Activated T-helper 1 cell treated with anti-CD3 and anti-CD28 coated beads, Interleukin-2, amount 50 U/mL, for 16 hours (primary cell): ENCODE data around the gene TRMT44.
"Not testable (repeated sequence)": the region's sequence is repeated elsewhere in the genome, so short reads cannot be mapped to it uniquely, and the experiment has no call there.

ENCODE experiments used
- DNase-seq, 2 donors: peaks; one replicate each; pipeline ENCODE4 v3.0.0-alpha.2; 2020; ENCODE audit warnings: low read depth in 1 of 2, low spot score in 1 of 2

The TRMT44 gene

DNA sequence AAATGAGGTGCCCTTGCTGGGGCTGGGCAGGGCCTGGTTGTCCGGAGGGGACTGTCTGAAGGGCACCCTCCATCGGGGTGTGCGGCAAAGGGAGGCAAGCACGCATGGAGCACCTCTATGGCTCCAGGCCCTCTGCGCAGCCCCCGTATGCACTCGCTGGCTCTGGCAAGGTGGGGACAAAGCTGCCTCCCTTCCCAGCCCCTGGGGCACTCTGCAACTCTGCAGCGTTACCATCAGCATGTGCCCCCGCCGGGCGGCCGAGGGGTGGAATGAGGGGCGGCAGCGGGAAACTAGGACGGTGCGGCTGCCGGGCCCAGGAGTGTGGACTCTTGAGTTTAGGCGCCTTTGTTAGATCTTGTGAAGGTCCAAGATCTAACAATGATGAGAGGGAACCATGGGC, 26.4 kb downstream of the TRMT44 start:
- no peak for DNase-seq

GRCh38 chr4:8468746-8469535, 28.4 kb downstream of the TRMT44 start:
- DNase-seq = peak; percentile 20 to 21

DNA sequence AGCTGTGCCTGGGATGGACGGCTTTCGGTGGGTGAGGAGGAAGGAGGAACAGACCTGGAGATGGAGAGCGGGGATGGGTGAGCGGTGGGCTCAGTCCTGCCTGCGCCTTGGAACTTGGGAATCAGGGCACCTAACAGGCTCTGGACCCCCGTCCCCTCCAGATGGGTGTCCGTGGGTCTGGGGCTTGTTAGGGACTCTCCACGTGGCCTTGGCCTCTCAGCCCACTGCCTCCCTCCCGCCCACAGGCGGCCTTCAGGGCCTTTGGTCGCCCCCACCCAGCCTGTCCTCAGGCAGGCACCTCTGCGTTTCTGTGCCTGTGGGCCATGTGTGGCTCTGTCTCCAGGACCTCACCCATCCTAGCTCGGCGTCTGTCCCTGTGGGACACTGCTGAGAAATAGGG, 29.0 kb downstream of the TRMT44 start:
- DNase-seq = no peak

DNA sequence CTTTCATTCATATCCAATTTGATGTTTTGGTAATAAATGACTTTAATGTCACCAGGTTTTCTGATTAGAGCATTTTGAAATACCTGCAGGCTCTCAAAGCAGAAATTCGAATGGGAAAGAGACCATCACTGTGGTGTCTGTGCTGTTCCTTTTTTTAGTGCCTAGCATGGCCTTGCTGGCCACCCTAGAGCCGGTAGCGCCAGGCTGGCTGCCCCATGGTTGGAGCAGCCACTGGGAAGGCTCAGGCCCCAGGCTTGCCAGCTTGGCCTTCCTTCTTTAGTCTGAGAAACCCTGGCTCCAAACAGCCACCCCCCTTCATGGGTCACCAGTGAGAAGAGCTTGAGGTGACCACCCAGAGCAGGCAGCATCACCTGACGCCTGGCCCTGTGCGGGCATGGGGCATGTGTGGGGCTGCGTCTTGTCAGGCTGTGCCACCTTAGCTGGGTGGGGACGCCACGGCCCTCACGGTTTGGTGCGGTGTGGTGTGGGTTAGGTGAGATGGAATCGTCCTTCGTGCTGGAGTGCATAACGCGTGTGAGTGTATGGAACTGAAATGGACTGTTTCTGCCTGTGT, 30.0 kb downstream of the TRMT44 start:
- DNase-seq = no peak

- DNase-seq = no peak
Observed at GRCh38 chr4:8471211-8471875, 30.8 kb downstream of the TRMT44 start.

GRCh38 chr4:8472158-8472688, 31.6 kb downstream of the TRMT44 start:
- DNase-seq = no peak

DNA sequence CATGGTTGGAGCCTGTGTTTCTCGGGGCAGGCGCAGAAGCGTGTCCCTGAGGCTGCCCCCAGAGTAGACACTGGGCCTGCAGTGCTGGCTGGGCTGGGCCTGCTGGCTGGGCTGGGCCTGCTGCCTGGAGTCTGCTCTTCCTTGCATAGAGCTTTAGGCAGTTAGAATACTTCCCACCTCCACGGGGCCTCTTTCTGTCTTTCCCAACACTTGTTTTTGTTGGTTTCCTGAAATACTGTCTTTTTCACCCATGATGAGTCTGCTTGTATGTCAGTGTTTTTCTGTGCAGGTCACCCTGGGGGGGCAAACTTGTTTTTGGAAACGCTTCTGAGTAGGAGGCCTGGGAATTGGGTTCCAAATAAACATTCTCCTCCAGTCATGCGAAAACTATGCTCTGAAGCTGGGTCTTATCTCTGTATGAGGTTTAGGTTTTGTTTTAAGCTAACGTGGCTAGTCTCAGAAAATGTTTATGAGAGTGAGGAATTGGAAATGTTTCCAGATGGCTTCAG, 32.2 kb downstream of the TRMT44 start:
- no peak for DNase-seq

DNA sequence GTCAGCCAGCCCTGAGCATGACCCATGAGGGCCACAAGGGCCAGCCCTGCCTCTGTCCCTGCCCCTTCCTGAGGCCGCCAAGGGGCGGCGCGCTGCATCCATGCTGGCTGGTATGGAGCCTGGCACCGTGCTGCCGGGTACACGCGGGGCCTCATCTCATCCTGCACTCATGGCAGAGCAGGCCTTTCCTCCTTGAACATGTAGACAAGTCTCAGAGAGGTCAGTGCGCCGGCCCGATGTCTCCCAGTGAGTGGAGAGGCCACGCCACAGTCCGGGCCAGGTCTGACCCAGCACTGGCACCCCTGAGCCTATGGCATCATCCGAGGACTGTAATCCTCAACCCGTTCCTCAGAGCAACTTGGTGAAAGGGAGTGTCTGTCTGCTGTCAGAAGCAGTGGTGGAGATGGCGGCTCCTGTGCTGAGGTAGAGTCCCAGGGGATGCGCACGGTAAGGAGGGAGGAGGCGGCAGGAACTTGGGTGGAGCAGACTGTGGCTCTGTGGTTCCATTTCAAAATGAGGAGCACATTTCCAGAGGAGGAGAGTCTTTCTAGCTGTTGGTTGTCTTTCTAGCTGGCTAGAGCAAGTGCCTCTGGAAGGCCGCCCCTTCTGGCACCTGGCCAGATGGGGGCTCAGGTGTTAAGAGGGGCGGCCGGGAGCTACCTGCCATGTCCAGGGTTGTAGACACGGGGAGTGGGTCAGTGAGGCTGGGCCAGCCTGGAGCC, 32.8 kb downstream of the TRMT44 start:
- DNase-seq = no peak

GRCh38 chr4:8473920-8474590, 33.5 kb downstream of the TRMT44 start:
- DNase-seq = no peak

GRCh38 chr4:8474856-8475255, 34.3 kb downstream of the TRMT44 start:
- no peak for DNase-seq

DNA sequence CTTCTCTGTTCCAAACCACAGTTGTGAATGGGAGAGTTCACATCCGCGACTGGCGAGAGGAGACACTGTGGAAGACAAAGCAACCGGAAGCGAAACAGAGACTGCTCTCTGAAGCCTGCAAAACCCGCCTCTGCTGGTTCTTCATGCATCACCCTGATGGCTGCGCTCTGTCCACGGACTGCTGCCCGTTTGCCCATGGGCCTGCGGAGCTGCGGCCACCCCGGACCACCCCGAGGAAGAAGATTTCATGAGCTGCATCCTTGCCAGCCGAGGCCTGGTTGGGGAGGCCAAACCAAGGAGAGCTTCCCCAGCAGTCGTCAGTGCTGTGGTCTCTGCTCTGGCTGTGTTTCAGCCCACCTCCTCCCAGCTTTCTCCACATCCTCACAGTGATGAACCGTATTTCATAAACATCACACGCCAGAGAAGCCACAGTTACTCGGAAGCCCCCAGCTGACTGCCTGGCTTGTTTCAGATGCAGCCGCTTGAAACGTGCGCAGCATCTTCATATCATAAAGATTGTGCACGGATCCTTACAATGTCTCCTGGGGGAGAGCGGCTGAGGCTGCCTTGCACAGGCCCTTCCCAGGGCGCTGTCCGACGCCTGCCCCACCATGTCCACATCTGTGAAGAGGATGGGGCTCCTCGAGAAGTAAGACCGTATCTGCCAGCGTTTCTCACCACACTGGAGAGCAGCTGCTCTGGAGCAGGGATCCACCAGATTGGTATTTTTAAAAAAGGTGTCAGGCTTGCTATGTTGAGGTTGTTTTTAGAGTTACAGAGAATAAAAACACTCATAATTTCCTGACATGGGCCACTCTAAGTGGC, 35.4 kb downstream of the TRMT44 start:
- no peak for DNase-seq

DNA sequence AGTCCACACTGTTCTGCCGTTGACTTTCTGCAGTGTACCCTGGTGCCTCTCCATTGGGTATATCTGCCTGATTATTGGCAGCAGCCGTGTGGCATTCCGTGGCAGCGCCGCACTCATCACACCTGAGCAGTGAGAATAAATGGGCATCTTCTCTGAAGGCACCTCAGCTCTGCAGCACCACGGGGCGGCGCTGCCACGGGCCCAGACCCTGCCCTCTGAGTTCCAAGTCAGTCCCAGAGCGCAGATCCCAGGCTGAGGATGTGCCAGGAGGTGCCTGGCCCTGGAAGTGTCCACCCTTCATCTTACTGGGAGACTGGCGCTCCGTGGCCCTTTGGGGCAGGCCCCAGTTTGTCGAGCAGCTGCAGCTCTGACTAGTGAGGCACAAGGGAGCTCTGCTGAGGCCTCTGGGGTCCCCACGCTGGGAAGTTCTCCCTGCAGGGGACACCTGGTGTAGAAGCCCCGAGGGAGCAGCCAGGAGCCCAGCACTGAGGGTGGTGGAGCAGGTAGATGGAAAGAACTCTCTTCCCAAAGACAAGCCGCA, 36.6 kb downstream of the TRMT44 start:
- no peak for DNase-seq

- no peak for DNase-seq
Observed at GRCh38 chr4:8477676-8478075, 37.1 kb downstream of the TRMT44 start.

GRCh38 chr4:8478371-8478770, 37.8 kb downstream of the TRMT44 start:
- no peak for DNase-seq

DNA sequence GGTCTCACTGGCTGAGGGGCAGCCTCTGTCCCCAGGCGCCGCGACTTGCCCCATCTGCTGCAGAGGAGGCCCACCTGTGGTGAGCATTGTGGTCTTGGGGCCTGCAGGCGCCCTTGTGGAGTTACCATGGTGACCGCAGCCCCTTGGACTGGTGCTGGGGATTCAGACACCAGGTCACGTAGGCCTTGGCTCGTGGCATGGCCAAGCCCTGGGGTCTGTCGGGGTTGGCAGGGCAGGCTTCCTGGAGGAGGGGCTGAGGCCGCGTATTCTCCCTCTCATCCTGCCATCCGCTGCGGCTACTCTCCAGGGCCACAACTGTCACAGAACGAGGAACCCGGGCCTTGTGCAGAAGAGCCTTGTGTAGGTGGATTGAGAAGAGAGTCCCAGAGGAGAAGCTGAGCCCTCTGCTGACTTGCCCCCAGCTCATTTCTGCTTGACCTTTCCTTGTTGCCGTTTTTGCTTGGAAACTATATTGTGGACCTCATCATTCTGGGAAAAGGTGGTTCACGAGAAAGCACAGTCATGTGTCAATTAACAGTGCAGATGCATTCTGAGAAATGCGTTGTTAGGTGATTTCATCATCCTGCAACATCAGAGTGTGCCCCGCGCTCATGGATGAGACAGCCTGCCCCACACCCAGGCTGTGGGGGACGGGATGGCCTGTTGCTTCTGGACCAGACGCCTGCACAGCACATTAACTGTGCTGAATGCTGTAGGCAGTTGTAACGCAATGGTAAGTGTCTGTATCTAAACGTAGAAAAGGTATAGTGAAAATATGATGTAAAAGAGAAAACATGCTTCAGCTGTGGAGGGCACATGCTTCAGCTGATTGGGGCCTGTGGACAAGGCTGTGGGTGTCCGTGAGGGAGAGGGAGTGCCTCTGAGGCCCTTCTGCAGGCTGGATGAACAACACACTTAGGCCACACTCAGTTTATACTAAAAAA, 38.5 kb downstream of the TRMT44 start:
- no peak for DNase-seq

GRCh38 chr4:8480221-8480620, 39.6 kb downstream of the TRMT44 start:
- no peak for DNase-seq

DNA sequence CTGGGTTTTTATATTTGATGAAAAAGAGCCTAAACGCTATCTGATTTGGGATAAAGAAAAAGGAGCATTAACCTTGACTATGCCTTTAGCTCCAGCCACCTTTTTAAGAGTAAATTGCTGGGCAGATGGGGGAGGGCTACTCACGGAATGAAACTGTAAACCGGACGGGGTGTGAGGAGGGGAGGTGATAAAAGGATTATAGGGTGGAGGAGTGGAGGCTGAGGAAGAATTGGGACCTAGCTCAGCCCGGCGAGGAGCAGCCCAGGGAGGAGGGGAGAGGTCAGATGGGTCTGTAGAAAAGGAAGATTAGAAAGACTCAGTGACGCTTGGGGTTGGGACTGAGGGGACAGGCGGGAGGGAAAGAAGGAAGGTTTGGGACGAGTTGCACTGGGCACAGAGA, 46.1 kb downstream of the TRMT44 start:
- DNase-seq = not testable (repeated sequence)

DNA sequence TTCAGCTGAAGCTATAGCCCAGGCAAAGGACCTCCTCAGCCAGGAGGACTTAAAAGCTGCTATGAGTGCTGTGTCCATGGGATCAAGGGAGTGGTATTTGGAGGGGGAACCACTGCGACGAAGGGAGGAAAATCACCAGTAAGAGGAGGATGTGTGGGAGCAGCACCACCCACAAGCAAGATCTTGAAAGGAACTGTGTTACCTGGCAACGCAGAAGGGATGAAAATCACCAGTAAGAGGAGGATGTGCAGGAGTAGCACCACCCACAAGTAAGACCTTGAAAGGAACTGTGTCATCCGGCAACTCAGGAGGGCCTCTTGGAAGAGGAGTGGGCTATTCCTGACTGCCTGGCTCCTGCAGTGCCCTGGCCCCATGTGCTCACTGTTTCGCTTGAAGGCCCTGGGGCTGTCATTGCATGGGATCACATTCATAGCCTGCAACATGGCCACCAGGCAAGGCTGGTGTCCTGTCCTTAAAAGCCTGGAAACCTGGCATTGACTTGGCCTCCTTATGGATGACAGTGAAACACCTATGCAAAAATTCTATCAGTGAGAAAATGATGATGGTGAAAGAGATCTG, 48.3 kb downstream of the TRMT44 start:
- no peak for DNase-seq
